ENCODE results near the gene HOMEZ. TPM values are rescaled to one million over a fixed set of nuclear protein-coding genes. Genes with fewer than 3 reads are reported as not detected.
"Not testable (repeated sequence)": the region's sequence is repeated elsewhere in the genome, so short reads cannot be mapped to it uniquely, and the experiment has no call there.

The HOMEZ gene, protein sequence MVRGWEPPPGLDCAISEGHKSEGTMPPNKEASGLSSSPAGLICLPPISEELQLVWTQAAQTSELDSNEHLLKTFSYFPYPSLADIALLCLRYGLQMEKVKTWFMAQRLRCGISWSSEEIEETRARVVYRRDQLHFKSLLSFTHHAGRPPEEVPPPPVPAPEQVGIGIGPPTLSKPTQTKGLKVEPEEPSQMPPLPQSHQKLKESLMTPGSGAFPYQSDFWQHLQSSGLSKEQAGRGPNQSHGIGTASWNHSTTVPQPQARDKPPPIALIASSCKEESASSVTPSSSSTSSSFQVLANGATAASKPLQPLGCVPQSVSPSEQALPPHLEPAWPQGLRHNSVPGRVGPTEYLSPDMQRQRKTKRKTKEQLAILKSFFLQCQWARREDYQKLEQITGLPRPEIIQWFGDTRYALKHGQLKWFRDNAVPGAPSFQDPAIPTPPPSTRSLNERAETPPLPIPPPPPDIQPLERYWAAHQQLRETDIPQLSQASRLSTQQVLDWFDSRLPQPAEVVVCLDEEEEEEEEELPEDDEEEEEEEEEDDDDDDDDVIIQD
- 4.6 and 9.0 TPM in 2 replicates for total RNA-seq (2014; rRNA removed; shearing (Covaris generic); ENCODE audit: low replicate concordance)

GRCh38 chr14:23286020-23286901 lies at the start of gene HOMEZ:
HOMEZ (minus strand) TSS chr14:23286132; CDS start chr14:23285952, 180 bp downstream.
- in situ Hi-C loops (cut with HindIII; ENCODE audit: low pct_unique_long_range_greater_than_20kb, low sequenced_read_pairs) = no loop called here
- DNase-seq (ENCODE audit: low read depth) = peak; percentile 93

GRCh38 chr14:23335623-23336022 lies 49.7 kb upstream of the HOMEZ start:
- no peak for DNase-seq (ENCODE audit: low read depth)
- in situ Hi-C loops (cut with HindIII; ENCODE audit: low pct_unique_long_range_greater_than_20kb, low sequenced_read_pairs) = no loop called here

DNA sequence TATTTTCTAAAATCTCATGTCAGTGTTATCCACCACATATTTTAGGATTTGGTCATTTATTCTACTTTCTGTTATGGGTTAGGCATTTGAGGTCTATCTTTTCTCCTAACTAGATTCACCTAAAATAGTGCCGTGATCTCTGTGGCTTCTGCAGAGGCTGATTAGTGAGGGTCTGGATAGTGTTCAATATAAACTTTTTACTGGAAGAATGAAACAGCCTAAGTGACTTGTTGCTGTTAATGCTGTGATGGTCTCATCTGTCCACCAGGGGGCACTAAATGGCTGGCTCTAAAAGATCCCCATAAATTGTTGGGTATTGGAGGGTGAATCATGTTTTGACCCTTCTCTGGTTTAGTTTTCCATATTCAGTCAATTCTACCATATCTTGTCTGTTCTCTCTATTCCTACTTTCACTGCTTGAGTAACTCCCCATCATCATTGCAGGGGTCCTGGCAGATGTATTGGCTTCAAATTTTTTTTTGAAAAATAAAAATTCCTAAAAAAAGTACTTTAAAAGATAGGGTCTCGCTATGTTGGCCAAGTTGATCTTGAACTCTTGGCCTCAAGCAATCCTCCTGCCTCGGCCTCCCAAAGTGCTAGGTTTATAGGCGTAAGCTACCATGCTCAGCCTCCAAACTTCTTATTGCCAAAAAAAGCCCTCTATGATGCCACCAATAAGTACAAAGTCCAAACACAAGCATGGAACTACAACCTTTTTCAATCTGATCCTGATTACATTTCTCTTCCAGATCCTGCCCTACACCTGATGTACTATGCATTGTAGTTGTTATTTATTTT lies 42.2 kb upstream of the HOMEZ start:
- DNase-seq (ENCODE audit: low read depth) = no peak
- in situ Hi-C loops (cut with HindIII; ENCODE audit: low pct_unique_long_range_greater_than_20kb, low sequenced_read_pairs) = no loop called here

DNA sequence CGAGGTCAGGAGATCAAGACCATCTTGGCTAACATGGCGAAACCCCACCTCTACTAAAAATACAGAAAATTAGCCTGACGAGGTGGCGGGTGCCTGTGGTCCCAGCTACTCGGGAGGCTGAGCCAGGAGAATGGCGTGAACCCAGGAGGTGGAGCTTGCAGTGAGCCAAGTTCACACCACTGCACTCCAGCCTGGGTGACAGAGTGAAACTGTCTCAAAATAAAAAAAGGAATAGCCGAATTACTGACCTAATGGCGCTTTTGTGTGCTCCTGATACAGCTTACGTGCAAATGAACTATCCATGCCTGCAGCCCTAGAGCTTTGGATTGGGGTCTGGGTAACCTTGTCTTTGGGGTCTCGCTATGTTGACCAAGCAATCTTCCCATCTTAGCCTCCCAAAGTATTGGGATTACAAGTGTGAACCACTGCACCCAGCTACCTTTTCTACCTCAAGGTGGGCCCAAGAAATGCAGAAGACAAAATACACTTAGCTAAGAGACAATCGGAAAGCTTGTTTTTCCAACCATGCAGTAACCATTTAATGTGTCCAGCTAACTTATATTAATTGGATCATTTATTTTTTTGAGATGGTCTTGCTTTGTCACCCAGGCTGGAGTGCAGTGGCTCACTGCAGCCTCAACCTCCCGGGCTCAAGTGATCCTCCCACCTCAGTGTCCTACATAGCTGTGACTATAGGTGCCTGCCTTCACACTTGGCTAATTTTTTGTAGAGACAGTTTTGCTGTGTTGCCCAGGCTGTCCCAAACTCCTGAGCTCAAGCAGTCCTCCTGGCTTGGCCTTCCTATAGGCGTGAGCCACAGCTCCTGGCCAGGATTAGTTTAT lies 40.8 kb upstream of the HOMEZ start:
- in situ Hi-C loops (cut with HindIII; ENCODE audit: low pct_unique_long_range_greater_than_20kb, low sequenced_read_pairs) = no loop called here
- no peak for DNase-seq (ENCODE audit: low read depth)

GRCh38 chr14:23325746-23326145 lies 39.8 kb upstream of the HOMEZ start:
- in situ Hi-C loops (cut with HindIII; ENCODE audit: low pct_unique_long_range_greater_than_20kb, low sequenced_read_pairs); DNase-seq (ENCODE audit: low read depth): not testable (repeated sequence)

DNA sequence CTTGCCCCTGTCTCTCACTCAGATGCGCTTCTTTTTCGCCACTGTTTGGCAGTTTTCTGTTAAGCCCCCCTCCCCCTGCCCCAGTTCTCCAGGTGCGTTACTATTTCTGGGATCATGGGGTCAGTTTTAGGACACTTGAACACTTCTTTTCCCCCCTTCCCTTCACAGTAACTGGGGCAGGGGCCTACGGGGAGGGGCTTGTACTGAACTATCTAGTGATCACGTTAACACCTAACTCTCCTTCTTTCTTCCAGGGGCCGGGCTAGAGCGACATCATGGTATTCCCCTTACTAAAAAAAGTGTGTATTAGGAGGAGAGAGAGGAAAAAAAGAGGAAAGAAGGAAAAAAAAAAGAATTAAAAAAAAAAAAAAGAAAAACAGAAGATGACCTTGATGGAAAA lies 39.1 kb upstream of the HOMEZ start:
- DNase-seq (ENCODE audit: low read depth) = no peak
- in situ Hi-C loops (cut with HindIII; ENCODE audit: low pct_unique_long_range_greater_than_20kb, low sequenced_read_pairs) = no loop called here

DNA sequence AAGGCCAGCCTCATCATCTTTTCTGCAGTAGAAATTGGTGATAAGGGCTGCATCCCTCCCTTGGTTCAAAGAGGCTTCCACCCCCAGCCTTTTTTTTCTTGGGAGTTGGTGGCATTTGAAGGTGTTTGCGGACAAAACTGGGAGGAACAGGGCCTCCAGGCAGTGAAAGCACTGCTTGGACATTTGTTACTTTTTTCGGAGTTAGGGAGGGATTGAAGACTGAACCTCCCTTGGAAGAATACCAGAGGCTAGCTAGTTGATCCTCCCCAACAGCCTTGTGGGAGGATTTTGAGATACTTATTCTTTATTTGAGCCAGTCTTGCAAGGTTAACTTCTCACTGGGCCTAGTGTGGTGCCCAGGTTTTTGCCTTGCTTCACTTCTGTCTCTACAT lies 38.5 kb upstream of the HOMEZ start:
- in situ Hi-C loops (cut with HindIII; ENCODE audit: low pct_unique_long_range_greater_than_20kb, low sequenced_read_pairs) = no loop called here
- no peak for DNase-seq (ENCODE audit: low read depth)

DNA sequence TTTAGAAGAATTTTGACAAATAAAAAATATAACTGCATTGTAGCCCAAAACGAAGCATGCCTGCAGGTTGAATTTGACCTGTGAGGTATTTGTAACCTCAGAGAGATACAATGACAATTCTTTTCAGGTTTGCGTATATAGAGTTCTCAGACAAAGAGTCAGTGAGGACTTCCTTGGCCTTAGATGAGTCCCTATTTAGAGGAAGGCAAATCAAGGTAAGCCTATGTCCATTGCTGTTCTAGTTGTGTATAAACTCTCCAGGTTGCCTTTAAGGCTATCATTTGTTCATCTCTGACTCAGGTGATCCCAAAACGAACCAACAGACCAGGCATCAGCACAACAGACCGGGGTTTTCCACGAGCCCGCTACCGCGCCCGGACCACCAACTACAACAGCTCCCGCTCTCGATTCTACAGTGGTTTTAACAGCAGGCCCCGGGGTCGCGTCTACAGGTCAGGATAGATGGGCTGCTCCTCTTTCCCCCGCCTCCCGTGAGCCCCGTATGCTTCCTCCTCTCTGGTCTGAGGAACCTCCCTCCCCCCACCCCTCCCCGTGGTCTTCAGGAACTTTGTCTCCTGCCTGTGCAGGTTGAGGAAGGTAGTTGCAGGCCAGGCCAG lies 38.0 kb upstream of the HOMEZ start:
- in situ Hi-C loops (cut with HindIII; ENCODE audit: low pct_unique_long_range_greater_than_20kb, low sequenced_read_pairs) = no loop called here
- DNase-seq (ENCODE audit: low read depth) = no peak

DNA sequence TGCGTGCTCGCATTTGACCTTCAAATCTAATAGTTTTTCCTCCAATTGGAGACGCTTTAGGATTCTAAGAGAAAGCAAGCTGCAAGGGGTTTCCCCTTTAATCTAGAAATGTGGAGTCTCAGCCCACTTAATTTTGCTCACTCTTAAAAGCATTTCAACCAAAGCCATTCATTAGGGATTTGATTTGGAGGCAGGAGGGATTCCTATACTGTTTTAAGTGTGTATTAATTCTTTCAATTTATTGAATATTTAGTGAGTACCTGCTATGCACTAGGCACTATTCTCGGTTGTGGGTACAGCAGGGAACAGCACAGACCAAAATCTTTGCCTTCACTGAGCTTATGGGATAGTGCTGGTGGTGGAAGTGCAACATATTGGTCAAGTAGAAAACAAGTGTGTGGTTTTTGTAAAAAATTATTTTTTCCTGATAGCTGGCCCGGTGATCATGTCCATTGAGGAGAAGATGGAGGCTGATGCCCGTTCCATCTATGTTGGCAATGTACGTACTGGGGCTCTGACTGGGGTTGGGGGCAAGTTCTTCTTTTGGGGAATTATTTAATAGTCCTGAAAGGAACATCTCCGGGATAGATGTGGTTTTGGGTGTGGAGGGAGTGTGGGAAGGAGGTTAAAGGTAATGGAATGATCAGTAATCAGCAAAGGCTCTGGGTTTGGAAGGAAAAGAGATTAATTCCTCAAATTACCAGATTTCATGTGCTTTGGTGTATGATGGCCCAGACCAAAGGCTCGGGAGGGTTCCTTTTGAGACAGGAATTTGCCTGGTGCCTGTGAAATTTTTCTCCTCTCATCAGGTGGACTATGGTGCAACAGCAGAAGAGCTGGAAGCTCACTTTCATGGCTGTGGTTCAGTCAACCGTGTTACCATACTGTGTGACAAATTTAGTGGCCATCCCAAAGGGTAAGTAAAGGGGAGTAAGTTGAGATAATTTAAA lies 36.9 kb upstream of the HOMEZ start:
- in situ Hi-C loops (cut with HindIII; ENCODE audit: low pct_unique_long_range_greater_than_20kb, low sequenced_read_pairs) = no loop called here
- no peak for DNase-seq (ENCODE audit: low read depth)

DNA sequence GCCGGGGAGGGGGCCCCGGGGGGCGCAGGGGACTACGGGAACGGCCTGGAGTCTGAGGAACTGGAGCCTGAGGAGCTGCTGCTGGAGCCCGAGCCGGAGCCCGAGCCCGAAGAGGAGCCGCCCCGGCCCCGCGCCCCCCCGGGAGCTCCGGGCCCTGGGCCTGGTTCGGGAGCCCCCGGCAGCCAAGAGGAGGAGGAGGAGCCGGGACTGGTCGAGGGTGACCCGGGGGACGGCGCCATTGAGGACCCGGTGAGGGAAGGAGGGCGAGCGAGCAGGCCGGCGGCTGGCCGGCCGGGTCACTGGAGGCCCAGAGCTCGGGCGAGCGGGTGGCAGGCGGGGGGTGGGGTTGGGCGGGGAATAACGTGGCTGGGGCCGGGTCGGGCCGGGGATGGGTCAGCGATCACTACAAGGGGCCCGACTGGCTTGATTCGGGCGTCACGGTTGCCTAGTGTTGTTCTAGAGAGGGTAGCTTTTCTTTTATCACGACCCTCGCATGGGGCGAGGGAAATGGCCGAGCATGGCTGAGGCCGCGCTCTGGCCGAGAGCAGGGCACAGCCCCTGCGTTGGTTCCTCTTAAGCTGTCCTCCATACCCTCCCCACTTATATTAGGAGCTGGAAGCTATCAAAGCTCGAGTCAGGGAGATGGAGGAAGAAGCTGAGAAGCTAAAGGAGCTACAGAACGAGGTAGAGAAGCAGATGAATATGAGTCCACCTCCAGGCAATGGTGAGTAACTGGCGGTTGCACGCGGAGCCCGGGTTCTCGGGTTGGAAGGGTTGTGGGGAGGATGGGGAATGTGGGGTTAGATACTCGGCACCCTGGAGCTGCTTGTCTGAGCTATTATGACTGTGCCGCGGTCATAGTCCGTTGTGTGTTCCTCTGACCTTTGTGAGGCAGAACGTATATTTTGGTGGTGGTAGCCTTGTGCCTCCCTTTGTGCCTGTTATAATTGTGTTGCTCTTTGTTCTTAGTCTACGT lies 35.9 kb upstream of the HOMEZ start:
- peak; percentile 44 for DNase-seq (ENCODE audit: low read depth)
- in situ Hi-C loops (cut with HindIII; ENCODE audit: low pct_unique_long_range_greater_than_20kb, low sequenced_read_pairs) = no loop called here

- in situ Hi-C loops (cut with HindIII; ENCODE audit: low pct_unique_long_range_greater_than_20kb, low sequenced_read_pairs) = no loop called here
- peak; percentile 99 for DNase-seq (ENCODE audit: low read depth)
Measured at GRCh38 chr14:23320584-23321571, 34.9 kb upstream of the HOMEZ start, which contains the start of gene PABPN1. PABPN1 (plus strand) TSS chr14:23321457; CDS start chr14:23321470, 13 bp downstream.

DNA sequence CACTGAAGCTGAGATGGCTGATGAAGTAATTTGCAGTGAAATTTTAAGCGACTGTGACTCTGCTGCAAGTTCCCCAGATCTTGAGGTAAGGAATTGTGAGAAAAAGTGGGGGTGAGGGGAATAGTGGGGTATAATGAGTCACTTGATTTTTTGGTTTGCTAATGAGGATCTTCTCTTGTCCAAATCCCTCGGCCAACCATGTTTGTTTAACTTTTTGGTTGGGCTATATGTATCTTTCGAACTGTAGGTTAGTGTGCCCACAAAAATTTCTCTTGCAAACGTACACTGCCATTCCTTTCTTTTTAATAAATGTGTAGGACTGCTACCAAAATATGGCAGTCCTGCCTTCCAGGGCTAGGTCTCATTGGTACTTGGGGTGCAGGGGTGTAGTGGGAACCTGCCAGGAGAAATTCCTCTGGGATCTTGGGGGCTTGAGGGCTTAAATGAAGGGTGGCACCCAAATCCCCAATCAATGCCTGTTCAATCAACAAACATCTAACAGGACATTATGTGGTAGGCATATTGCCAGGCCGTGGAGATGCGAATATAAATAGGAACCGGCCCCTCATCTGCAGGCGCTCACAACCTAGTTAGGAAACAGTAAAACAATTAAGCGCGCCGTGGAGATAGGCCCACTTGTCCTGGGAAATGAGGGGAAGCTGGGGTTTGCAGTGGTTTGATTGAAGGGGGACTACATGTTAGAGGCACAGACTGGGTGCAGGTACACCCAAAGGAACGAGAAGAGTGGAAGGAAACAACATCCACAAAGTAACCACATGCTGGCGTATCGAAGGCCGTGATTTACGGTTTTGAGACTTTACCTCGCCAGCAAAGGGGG lies 34.0 kb upstream of the HOMEZ start:
- in situ Hi-C loops (cut with HindIII; ENCODE audit: low pct_unique_long_range_greater_than_20kb, low sequenced_read_pairs) = no loop called here

GRCh38 chr14:23316300-23316699 lies 30.4 kb upstream of the HOMEZ start:
- no peak for DNase-seq (ENCODE audit: low read depth)
- in situ Hi-C loops (cut with HindIII; ENCODE audit: low pct_unique_long_range_greater_than_20kb, low sequenced_read_pairs) = no loop called here

More for the DNA sequence above, 34.0 kb upstream of the HOMEZ start:
- DNase-seq (ENCODE audit: low read depth) = no peak
